HG02571 (cell line): ENCODE results near the gene MTHFD1.
A peak's percentile ranks its signal among the peaks of the same experiment; 100 is the strongest.

Experiments used
- ATAC-seq: cut with Tn5 transposase; IDR thresholded peaks from one replicate; pipeline ENCODE4 v1.9.1; 2021; ENCODE audit warnings: mild to moderate bottlenecking, moderate library complexity; ENCODE audit not compliant: unreplicated experiment

The MTHFD1 gene

DNA sequence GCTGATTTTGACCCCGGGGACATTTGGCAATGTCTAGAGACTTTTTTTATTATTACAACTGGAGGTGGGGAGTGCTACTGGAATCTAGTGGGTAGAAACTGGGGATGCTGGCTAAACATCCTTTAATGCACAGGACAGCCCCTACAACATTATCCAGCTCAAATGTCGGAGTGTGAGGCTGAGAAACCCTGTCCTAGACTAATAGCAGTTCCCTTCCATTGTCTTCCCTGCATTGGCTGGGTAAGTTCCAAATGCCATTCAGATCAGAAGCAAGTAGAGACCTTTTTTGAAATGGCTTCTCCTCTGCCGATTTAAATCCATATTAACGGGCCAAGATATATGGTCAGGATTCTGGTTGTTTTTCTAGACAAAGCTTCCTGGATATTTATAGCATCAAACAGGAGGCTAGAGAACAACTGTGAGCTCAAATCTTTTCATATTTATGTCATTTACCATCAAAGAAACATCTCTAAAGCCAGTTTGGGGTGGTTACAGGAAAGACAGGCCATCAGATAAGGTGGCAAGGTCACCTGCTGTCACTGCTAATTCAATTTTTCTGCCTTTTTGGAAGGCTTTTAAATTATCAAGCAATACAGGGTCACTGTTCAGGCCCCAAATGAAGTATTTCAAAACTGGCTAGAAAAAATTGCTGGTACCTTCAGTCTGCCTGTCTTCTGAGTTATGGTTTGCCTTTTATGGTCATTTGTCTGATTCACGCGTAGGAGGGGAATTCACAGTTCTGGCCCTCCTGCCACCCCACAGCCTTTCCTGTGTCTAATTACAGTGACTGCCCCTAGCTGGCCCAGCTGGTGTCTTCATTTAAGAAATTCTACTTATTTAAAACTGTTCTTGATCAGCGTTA is 57.1 kb downstream of the MTHFD1 start:
- peak; percentile 98 for ATAC-seq

DNA sequence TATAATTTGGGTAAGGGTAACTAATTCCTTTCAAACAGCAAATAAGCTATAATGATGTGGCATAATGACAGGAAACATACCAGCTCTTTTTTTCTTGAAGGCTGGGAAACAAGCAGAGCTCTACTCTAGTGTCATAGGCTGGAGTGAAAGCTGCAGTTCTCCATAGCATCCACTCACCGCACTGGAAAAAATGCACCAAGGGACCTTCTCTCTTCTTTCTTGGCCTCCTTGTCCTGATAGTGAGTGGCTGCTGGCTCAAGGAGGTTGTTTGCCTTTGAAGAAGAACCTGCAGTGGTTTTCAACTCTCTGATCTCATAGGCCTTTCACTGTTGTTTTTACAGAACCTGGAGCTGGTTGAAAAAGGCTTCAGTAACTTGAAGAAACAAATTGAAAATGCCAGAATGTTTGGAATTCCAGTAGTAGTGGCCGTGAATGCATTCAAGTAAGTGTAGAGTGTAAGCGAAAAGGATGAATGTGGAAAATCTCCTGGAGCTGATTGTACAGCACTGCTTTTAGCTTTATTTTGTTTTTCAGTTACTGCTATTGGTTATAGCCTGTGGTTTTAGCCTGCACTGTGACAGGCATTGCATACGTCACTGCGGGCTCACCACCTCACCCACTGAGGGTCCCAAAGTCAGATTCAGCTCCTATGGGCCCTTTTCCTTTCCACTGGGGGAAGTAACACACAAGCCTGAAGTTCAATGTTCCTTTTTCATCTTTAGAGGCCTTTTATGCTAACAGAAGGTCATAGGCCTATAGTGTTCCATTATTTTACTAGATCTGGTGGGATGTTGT is 59.9 kb downstream of the MTHFD1 start:
- ATAC-seq: no peak

DNA sequence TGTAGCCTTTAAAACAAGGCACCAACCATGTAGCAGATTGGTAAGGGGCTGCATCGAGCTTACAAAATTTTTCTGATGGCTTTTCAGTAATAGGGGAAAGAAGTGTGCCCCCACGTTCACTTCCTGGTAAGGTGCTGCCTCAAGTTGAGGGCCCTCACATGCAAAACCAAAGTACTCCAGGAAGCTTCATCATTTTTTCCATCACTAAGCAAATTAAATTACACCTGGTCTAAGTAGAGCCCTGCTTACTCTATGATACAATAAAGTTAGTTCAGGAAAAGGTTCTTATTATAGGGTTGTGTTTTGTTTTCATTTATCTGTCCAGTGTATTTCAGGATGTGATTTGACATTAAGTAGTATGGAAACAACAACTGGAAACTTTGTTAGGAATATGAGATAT is 62.1 kb downstream of the MTHFD1 start:
- no peak for ATAC-seq

GRCh38 chr14:64454671-64455070 is 66.5 kb downstream of the MTHFD1 start:
- ATAC-seq: no peak

- ATAC-seq: no peak
These were observed 71.4 kb downstream of the MTHFD1 start for GRCh38 chr14:64459405-64460136.

- no peak for ATAC-seq
These were observed 73.1 kb downstream of the MTHFD1 start for GRCh38 chr14:64461221-64461620.

GRCh38 chr14:64463195-64463594 is 75.0 kb downstream of the MTHFD1 start:
- no peak for ATAC-seq

- no peak for ATAC-seq
These were observed 75.7 kb downstream of the MTHFD1 start for GRCh38 chr14:64463873-64464272.

GRCh38 chr14:64464651-64465050 is 76.5 kb downstream of the MTHFD1 start:
- no peak for ATAC-seq

DNA sequence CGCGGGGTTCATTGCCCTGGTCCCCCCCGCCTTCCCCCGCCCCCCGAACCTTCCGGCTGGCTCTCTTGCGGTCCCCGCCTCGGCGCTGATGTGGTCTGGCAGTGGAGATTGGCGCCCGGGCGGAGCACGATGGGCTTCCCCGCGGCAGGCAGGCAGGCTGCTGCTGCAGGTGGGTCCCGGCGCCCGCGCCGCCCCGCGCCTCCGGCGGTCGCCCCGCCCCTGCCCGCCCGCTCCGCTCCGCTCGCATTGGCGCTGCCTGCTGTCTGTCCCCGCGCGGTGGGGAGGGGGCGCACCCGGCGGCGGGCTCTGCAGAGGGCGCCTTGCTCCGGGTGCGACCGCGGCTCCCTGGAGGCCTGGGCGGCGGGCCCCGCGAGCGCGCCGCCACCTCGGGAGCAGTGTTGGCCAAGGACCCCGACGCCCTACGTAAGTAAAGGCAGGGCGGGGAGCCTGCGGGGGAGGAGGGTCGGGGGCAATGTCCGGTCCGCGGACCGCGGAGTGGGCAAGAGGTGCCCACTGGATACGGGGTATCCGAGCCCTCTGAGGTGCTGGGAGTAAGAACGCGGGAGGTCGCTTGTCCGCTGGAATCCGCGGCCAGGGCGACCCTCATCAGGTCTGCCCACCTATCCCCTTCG is 77.2 kb downstream of the MTHFD1 start, which contains the start of gene AKAP5:
TSS of gene AKAP5 (plus strand) at position 309 of the 632 bp plus-strand sequence. CDS start 2,896 bp downstream, outside the sequence.
- peak; percentile 65 for ATAC-seq

GRCh38 chr14:64465831-64466554 is 77.8 kb downstream of the MTHFD1 start:
- ATAC-seq: no peak

GRCh38 chr14:64467101-64467500 is 78.9 kb downstream of the MTHFD1 start:
- ATAC-seq: no peak

DNA sequence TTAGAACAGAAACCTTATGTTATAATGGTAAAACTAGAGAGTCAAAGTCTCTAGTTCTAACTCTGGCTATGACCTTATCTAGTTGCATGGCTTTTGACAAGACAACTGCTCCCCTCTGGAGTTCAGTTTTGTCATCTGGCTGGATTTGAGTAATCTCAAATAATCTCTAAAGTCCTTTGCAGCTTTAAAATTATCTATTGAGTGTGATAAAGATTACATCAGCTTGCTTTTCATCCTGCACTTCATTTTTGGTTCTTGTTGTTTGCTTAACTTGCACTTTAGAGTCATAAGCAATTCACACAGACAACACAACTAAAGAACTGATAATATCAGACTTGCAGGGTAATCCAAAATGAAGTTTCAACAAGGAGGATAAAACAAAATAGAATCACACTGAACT is 79.4 kb downstream of the MTHFD1 start:
- no peak for ATAC-seq

DNA sequence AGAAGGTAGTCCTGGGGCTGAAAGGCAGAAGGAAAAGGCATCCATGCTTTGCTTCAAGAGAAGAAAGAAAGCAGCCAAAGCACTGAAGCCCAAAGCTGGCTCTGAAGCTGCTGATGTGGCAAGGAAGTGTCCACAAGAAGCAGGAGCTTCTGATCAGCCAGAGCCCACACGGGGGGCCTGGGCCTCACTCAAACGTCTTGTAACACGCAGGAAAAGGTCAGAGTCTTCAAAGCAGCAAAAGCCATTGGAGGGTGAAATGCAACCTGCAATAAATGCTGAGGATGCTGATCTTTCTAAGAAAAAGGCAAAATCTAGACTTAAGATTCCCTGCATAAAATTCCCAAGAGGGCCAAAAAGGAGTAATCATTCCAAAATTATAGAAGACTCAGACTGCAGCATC is 80.3 kb downstream of the MTHFD1 start:
- ATAC-seq: no peak

- ATAC-seq: no peak
These were observed 85.9 kb downstream of the MTHFD1 start for GRCh38 chr14:64474041-64474440.

DNA sequence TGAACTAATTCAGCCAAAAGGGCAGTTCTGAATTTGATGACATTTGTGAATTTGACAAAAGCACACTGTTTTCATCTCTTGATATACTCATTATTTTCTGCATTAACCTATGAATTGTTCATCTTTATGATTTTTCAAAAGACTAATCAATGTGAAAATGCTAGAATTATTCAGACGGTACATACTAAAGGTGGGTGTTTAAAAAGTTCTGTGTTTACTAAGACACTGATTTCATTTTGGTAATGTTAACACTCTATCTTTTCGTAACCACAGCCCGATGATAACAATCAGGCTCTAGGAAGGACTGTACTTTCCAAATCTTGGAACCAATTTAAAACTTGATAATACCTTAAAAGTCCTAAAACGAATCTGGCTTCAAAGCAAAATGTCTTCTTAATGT is 86.5 kb downstream of the MTHFD1 start:
- ATAC-seq: no peak

DNA sequence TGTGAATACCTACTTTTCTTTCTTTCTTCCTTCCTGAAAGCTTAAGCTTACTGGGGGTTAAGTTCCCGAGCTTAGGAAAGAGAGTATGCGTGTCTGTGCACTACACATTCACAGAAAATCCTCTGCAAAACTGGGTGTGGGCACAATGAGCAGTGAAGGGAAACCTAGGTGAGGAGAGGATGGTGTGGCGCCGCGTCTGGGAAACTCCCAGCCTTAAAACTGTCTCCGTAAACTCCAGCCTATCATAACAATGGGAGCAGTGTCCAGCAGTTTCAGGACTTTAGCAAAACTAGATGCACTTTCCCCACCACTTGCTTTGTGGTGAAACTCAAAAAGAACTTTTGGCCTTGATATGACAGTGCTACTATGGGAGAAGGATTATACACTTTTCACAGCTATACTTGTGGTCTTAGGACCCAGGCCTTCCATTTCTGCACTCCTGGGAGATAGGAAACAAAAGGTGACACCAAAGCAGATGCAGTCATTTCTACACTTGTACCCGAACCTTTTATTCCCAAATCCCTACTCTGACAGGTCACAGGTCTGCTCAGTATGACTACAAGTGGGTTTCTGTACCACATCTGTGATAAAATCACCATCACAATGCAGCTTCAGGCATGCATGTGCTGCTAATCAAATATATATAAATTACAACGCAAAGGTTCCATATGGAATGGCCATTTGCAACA is 87.6 kb downstream of the MTHFD1 start:
- ATAC-seq: no peak

GRCh38 chr14:64476438-64476837 is 88.3 kb downstream of the MTHFD1 start:
- no peak for ATAC-seq

GRCh38 chr14:64478634-64479250 is 90.6 kb downstream of the MTHFD1 start:
- no peak for ATAC-seq
